KOPT-K1 (cell line): ENCODE results near the gene ZNF480.
"Not testable (repeated sequence)": the region's sequence is repeated elsewhere in the genome, so short reads cannot be mapped to it uniquely, and the experiment has no call there.

Experiments
- H3K27ac ChIP-seq: fragments of 200-600 bp; sonication (generic); 2 replicates; pipeline ENCODE4 v1.5.1; 2016; ENCODE audit warnings: antibody characterized with exemption, mild to moderate bottlenecking, low read depth, low read length; ENCODE audit not compliant: poor library complexity, severe bottlenecking
- H3K36me3 ChIP-seq: fragments of 200-600 bp; sonication (generic); 2 replicates; pipeline ENCODE4 v1.5.1; 2017; ENCODE audit warnings: antibody characterized with exemption, mild to moderate bottlenecking, low read length, moderate library complexity; ENCODE audit not compliant: insufficient read depth
- H3K9me3 ChIP-seq: fragments of 200-600 bp; sonication (generic); 2 replicates; pipeline ENCODE4 v1.5.1; 2017; ENCODE audit warnings: antibody characterized with exemption, low read length, mild to moderate bottlenecking; ENCODE audit not compliant: insufficient read depth, poor library complexity, severe bottlenecking

Gene ZNF480

DNA sequence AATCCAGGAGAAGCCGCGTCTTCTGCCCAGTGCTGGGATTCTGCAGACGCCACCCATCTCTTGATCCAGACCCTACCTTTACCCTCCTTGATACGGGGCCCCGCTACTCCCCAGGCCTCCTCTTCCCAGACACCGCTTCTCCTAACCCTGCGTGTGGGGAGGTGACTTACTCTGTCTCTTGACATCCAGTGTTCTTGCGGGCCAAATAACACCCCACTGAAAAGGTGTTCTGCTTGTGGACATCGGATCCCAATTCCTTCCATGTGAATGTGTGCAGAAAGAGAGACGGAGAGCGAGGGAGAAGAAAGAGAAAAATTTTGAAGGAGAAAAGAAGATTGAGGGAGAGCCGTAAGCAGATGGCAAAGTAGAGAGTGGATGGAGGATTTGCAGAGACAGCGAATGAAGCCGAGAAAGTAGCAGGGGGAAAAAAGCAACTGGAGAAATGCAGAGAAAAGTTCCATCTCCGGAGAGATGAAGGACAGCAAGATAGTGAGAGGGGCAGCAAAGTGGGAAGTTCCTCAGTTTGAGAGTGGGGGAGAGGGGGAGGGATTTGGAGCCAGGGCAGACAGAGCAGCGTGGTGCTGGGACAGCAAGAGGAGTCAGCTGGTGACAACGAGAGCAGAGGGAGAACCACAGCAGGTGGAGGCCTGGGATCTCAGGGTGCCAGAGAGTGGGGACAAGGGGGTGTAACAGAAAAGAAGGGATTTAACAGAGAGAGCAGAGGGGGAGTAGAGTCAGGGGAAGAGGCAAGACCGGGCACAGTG, 814 bp downstream of the ZNF480 start:
- Histone ChIP-seq H3K36me3 (peaks cover 54% of the 10 kb centered on the region), H3K9me3 (peaks cover 47% of the 10 kb centered on the region), H3K27ac (peak overlapping the region; percentile 91)

- no peak overlapping the region for H3K27ac ChIP-seq
- H3K36me3 ChIP-seq = peaks cover 100% of the 10 kb centered on the region
- H3K9me3 ChIP-seq = peaks cover 100% of the 10 kb centered on the region
These were observed 10.3 kb downstream of the ZNF480 start for GRCh38 chr19:52307275-52307674.

GRCh38 chr19:52322429-52322828, 25.5 kb downstream of the ZNF480 start:
- Histone ChIP-seq H3K36me3 (peaks cover 71% of the 10 kb centered on the region), H3K27ac (no peak overlapping the region), H3K9me3 (peaks cover 100% of the 10 kb centered on the region)

- no peak overlapping the region for H3K27ac ChIP-seq
- no peaks in the 10 kb centered on the region for H3K36me3 ChIP-seq
- peaks cover 85% of the 10 kb centered on the region for H3K9me3 ChIP-seq
These were observed 34.8 kb downstream of the ZNF480 start for GRCh38 chr19:52331757-52332156.

DNA sequence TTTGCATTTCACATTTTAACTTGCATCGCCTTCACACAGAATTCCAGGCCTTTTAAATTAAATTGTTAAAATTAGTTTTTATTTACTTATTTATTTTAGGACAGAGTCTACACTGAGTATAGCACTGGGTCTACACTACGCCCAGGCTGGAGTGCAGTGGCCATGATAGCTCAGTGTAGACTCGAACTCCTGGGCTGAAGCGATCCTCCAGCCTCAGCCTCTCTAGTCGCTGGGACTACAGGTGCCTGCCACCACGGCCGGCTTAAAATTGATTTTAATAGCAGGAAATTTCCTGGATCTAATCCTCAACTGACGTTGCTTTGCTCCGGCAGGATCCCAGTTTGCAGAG, 38.8 kb downstream of the ZNF480 start:
- H3K9me3 ChIP-seq = peaks cover 48% of the 10 kb centered on the region
- H3K36me3 ChIP-seq = peaks cover 6% of the 10 kb centered on the region; the same call in 1 of the 2 replicates
- H3K27ac ChIP-seq = peak overlapping the region; percentile 78

GRCh38 chr19:52336117-52336790, 39.3 kb downstream of the ZNF480 start, which contains the start of gene ZNF610:
Gene ZNF610 (plus strand): TSS chr19:52336243. CDS start chr19:52349173, 12,930 bp downstream.
- H3K36me3 ChIP-seq = peaks cover 6% of the 10 kb centered on the region; the same call in 1 of the 2 replicates
- H3K9me3 ChIP-seq = peaks cover 43% of the 10 kb centered on the region
- H3K27ac ChIP-seq = peak within 1 kb of the TSS; percentile 78

DNA sequence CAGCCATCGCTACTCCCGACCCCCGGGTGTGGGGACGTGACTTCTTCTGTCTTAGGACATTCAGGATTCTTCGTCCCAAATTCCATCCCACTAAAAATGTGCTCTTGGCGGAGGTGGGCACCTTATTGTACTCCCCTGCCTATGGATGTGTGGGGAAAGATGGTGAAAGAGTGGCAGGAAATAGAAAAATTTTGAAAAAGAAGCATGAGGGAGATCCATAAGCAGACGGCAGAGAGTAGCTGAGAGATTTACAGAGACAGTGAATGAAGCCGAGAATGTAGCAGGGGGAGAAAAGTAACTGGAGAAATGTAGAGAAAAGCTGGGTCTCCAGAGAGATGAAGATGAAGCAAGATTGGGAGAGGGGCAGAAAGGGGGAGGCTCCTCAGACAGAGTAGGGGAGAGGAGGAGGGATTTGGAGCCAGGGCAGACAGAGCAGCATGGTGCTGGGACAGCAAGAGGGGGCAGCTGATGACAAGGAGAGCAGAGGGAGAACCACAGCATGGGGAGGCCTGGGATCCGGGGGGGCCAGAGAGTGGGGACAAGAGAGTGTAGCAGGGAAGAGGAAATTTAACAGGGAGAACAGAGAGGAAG, 39.9 kb downstream of the ZNF480 start:
- Histone ChIP-seq H3K36me3 (peaks cover 6% of the 10 kb centered on the region; the same call in 1 of the 2 replicates), H3K27ac (peak overlapping the region; percentile 78), H3K9me3 (peaks cover 36% of the 10 kb centered on the region)

GRCh38 chr19:52339022-52339421, 42.1 kb downstream of the ZNF480 start:
- H3K36me3 ChIP-seq, H3K27ac ChIP-seq: not testable (repeated sequence)
- H3K9me3 ChIP-seq = peaks cover 16% of the 10 kb centered on the region

GRCh38 chr19:52343548-52343947, 46.6 kb downstream of the ZNF480 start:
- Histone ChIP-seq H3K27ac (no peak overlapping the region), H3K9me3 (peaks cover 27% of the 10 kb centered on the region), H3K36me3 (peaks cover 13% of the 10 kb centered on the region)

GRCh38 chr19:52345162-52345561, 48.2 kb downstream of the ZNF480 start:
- H3K27ac ChIP-seq = no peak overlapping the region
- H3K9me3 ChIP-seq = peaks cover 33% of the 10 kb centered on the region
- peaks cover 26% of the 10 kb centered on the region for H3K36me3 ChIP-seq

GRCh38 chr19:52351512-52351911, 54.5 kb downstream of the ZNF480 start:
- Histone ChIP-seq H3K9me3 (peaks cover 73% of the 10 kb centered on the region), H3K36me3 (peaks cover 62% of the 10 kb centered on the region), H3K27ac (no peak overlapping the region)

DNA sequence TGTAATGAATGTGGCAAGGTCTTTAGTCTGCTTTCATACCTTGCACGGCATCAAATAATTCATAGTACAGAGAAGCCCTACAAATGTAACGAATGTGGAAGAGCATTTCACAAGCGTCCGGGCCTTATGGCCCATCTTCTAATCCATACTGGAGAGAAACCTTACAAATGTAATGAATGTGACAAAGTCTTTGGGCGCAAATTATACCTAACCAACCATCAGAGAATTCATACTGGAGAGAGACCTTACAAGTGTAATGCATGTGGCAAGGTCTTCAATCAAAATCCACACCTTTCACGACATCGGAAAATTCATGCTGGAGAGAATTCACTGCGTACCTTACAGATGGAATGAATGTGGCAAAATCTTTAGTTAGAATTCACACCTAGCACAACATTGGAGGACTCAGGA, 69.5 kb downstream of the ZNF480 start:
- peaks cover 34% of the 10 kb centered on the region for H3K36me3 ChIP-seq
- H3K9me3 ChIP-seq = peaks cover 82% of the 10 kb centered on the region

DNA sequence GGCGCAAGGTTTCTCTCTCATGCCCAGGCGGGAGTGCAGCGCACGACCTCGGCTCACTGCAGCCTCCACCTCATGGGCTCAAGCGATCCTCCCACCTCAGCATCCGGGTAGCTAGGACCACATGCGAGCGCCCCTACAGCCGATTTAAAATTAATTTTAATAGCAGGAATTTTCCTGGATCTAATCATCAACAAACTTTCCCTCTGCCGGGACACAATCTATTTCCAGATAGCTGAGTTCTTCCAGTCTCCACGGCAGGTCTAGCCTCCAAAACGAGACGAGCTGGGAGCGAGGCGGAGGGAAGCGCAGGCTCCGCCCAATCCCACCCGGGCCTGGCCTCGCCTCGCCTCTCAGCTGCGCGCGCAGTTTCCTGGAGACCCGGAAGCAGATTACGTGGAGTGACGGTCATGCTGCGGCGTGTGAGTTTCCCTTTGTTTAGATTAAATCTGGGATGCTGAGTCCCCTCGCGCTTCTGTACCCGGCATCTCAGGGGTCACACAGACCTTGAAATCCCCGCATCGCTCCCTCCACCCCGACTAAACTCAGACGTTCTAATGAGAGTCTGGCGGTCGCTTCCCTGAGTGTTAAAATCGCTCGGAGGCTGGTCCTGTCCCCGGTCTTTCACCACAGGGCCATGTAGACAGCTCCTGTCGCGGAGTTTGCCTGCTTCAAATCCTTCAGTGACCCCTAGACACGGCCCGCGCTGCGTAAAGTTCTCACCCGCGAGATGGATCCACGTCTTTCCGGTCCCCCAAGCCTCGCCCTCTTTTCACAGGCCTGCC, 72.8 kb downstream of the ZNF480 start, which contains the start of gene ZNF880:
Gene ZNF880 (plus strand): TSS at position 365 of the 782 bp plus-strand sequence. CDS start 43 bp downstream, at position 408.
- Histone ChIP-seq H3K27ac (peak within 1 kb of the TSS; percentile 86), H3K36me3 (peaks cover 44% of the 10 kb centered on the region), H3K9me3 (peaks cover 75% of the 10 kb centered on the region)

More for the DNA sequence above, 69.5 kb downstream of the ZNF480 start:
- no peak overlapping the region for H3K27ac ChIP-seq

- peaks cover 75% of the 10 kb centered on the region for H3K9me3 ChIP-seq
- peaks cover 44% of the 10 kb centered on the region for H3K36me3 ChIP-seq
- peak overlapping the region; percentile 86 for H3K27ac ChIP-seq
These were observed 73.4 kb downstream of the ZNF480 start for GRCh38 chr19:52370341-52370710.
